Gastroesophageal sphincter (tissue), 3 donors: ENCODE data around the gene TCF12.

Experiments
- EP300 ChIP-seq: sonication (generic); formaldehyde crosslinking; IDR thresholded peaks from one replicate; pipeline ENCODE4 v1.6.1; 2017; ENCODE audit warnings: antibody characterized with exemption, mild to moderate bottlenecking
- POLR2A ChIP-seq, 2 donors: fragments of 450-650 bp; IDR thresholded peaks; one replicate each; pipeline ENCODE4 v1.6.1; 2017; ENCODE audit warnings: antibody characterized with exemption in 2 of 2, mild to moderate bottlenecking in 2 of 2, moderate library complexity in 1 of 2
- TF ChIP-seq, protein P1 (sequence below), 4 experiments: fragments of 200-600 bp in 2 of 4; fragments of 450-650 bp in 2 of 4; sonication (generic) in 1 of 4; IDR thresholded peaks; one replicate each; pipeline ENCODE4 v1.5.1; 2017 to 2019; ENCODE audit warnings: antibody characterized with exemption in 4 of 4, mild to moderate bottlenecking in 2 of 4, moderate library complexity in 2 of 4

DNA sequence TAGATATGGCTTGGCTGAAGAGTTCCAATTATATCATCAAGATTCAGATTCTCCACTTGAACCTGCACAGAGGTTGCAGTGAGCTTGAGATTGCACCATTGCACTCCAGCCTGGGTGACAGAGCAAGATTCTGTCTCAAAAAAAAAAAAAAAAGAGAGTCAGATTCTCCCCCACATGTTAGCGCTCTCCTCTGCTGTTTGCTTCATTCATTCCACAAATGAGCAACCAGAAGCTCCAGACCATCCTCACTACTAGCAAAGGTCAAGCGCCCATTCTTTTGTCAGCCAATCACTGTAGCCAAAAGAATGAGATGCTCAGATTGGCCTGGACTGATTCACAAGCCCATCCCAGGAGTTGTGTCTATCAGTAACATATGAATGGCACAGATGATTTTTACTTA, 28.4 kb upstream of the TCF12 start:
- TF ChIP-seq, protein P1, sequence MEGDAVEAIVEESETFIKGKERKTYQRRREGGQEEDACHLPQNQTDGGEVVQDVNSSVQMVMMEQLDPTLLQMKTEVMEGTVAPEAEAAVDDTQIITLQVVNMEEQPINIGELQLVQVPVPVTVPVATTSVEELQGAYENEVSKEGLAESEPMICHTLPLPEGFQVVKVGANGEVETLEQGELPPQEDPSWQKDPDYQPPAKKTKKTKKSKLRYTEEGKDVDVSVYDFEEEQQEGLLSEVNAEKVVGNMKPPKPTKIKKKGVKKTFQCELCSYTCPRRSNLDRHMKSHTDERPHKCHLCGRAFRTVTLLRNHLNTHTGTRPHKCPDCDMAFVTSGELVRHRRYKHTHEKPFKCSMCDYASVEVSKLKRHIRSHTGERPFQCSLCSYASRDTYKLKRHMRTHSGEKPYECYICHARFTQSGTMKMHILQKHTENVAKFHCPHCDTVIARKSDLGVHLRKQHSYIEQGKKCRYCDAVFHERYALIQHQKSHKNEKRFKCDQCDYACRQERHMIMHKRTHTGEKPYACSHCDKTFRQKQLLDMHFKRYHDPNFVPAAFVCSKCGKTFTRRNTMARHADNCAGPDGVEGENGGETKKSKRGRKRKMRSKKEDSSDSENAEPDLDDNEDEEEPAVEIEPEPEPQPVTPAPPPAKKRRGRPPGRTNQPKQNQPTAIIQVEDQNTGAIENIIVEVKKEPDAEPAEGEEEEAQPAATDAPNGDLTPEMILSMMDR (IDR thresholded peaks at IDR 0.05), result no peak
- TF ChIP-seq POLR2A (IDR thresholded peaks at IDR 0.05) (no peak), EP300 (no peak)
